Neural cell (in vitro differentiated cells): ENCODE data around the gene GLRA1.

ENCODE experiments used
- EP300 ChIP-seq: fragments of 450-650 bp; conservative IDR thresholded peaks from 2 replicates; pipeline ENCODE4 v1.6.1; 2014; ENCODE audit warnings: antibody characterized with exemption, mild to moderate bottlenecking, moderate library complexity; ENCODE audit not compliant: poor library complexity, severe bottlenecking
- EZH2 ChIP-seq: fragments of 200-600, 300-800 bp; shearing (Covaris generic), sonication (generic); IDR thresholded peaks from 2 replicates; pipeline ENCODE4 v1.6.1; 2014; ENCODE audit warnings: antibody characterized with exemption, low read length, borderline replicate concordance, mild to moderate bottlenecking; ENCODE audit not compliant: insufficient read depth, poor library complexity, severe bottlenecking
- POLR2AphosphoS5 ChIP-seq: IDR thresholded peaks from 2 replicates; pipeline ENCODE4 v1.6.1; 2012
- RAD21 ChIP-seq: fragments of 450-650 bp; conservative IDR thresholded peaks from 2 replicates; pipeline ENCODE4 v1.6.1; 2014; ENCODE audit warnings: antibody characterized with exemption, mild to moderate bottlenecking, moderate library complexity
- SMC3 ChIP-seq: fragments of 450-650 bp; conservative IDR thresholded peaks from 2 replicates; pipeline ENCODE4 v1.6.1; 2014; ENCODE audit warnings: antibody characterized with exemption, mild to moderate bottlenecking, moderate library complexity; ENCODE audit not compliant: poor library complexity
- TAF1 ChIP-seq: IDR thresholded peaks from 2 replicates; pipeline ENCODE4 v1.6.1; 2012; ENCODE audit warnings: low read depth
- TF ChIP-seq, protein P1 (sequence below): fragments of 450-650 bp; IDR thresholded peaks from 2 replicates; pipeline ENCODE4 v1.5.1; 2014; ENCODE audit warnings: antibody characterized with exemption, mild to moderate bottlenecking, moderate library complexity; ENCODE audit not compliant: poor library complexity, severe bottlenecking
- TF ChIP-seq, protein P2 (sequence below): IDR thresholded peaks from 2 replicates; pipeline ENCODE4 v1.6.1; 2012; ENCODE audit warnings: borderline replicate concordance

DNA sequence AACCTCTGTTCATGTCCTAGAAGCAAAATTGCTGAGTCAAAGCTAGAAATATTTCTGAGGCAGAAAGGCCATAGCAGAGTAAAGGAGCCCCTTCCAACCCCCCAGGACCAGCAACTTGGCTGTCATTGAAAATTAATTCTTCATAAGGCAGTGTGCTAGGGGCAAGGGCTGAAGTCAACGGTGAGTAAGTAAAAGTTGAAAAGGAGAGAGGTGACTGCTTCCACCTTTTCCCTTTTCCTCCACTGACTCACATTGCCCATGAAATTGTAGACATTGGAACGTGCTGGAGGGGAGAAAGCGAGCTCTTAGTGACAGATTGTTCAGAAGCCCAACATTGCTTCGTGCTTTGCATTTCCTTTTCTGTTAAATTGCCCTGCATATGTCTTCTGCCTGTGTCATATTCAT, 19.1 kb downstream of the GLRA1 start:
- TF ChIP-seq EZH2 = no peak
- no peak for TF ChIP-seq RAD21
- TF ChIP-seq, protein P1, sequence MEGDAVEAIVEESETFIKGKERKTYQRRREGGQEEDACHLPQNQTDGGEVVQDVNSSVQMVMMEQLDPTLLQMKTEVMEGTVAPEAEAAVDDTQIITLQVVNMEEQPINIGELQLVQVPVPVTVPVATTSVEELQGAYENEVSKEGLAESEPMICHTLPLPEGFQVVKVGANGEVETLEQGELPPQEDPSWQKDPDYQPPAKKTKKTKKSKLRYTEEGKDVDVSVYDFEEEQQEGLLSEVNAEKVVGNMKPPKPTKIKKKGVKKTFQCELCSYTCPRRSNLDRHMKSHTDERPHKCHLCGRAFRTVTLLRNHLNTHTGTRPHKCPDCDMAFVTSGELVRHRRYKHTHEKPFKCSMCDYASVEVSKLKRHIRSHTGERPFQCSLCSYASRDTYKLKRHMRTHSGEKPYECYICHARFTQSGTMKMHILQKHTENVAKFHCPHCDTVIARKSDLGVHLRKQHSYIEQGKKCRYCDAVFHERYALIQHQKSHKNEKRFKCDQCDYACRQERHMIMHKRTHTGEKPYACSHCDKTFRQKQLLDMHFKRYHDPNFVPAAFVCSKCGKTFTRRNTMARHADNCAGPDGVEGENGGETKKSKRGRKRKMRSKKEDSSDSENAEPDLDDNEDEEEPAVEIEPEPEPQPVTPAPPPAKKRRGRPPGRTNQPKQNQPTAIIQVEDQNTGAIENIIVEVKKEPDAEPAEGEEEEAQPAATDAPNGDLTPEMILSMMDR = no peak
- TF ChIP-seq TAF1 = no peak
- no peak for TF ChIP-seq EP300
- no peak for TF ChIP-seq POLR2AphosphoS5
- TF ChIP-seq, protein P2, sequence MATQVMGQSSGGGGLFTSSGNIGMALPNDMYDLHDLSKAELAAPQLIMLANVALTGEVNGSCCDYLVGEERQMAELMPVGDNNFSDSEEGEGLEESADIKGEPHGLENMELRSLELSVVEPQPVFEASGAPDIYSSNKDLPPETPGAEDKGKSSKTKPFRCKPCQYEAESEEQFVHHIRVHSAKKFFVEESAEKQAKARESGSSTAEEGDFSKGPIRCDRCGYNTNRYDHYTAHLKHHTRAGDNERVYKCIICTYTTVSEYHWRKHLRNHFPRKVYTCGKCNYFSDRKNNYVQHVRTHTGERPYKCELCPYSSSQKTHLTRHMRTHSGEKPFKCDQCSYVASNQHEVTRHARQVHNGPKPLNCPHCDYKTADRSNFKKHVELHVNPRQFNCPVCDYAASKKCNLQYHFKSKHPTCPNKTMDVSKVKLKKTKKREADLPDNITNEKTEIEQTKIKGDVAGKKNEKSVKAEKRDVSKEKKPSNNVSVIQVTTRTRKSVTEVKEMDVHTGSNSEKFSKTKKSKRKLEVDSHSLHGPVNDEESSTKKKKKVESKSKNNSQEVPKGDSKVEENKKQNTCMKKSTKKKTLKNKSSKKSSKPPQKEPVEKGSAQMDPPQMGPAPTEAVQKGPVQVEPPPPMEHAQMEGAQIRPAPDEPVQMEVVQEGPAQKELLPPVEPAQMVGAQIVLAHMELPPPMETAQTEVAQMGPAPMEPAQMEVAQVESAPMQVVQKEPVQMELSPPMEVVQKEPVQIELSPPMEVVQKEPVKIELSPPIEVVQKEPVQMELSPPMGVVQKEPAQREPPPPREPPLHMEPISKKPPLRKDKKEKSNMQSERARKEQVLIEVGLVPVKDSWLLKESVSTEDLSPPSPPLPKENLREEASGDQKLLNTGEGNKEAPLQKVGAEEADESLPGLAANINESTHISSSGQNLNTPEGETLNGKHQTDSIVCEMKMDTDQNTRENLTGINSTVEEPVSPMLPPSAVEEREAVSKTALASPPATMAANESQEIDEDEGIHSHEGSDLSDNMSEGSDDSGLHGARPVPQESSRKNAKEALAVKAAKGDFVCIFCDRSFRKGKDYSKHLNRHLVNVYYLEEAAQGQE = no peak
- no peak for TF ChIP-seq SMC3
